Progenitor cell of endocrine pancreas (in vitro differentiated cells): ENCODE measurements around the gene BMF. TPM values are rescaled to one million over a fixed set of nuclear protein-coding genes. Genes with fewer than 3 reads are reported as not detected.

Experiments used
- DNase-seq: peaks from one replicate; pipeline ENCODE4 v3.0.0; 2021; ENCODE audit warnings: low spot score; ENCODE audit not compliant: unreplicated experiment
- H3K27ac Mint-ChIP-seq: 2 replicates; pipeline ENCODE4 v1.8.0; 2021; ENCODE audit warnings: mild to moderate bottlenecking, moderate library complexity, mixed read lengths
- H3K27me3 Mint-ChIP-seq: 2 replicates; pipeline ENCODE4 v1.8.0; 2021; ENCODE audit warnings: mixed read lengths
- H3K36me3 Mint-ChIP-seq: 2 replicates; pipeline ENCODE4 v1.8.0; 2022; ENCODE audit warnings: mixed read lengths; ENCODE audit not compliant: insufficient read depth
- H3K4me1 Mint-ChIP-seq: 2 replicates; pipeline ENCODE4 v1.8.0; 2021; ENCODE audit warnings: low read depth, mixed read lengths
- H3K4me3 Mint-ChIP-seq: 2 replicates; pipeline ENCODE4 v1.8.0; 2021; ENCODE audit warnings: low read depth, mild to moderate bottlenecking, moderate library complexity, mixed read lengths
- H3K9me3 Mint-ChIP-seq: 2 replicates; pipeline ENCODE4 v1.8.0; 2021; ENCODE audit warnings: low read depth, mixed read lengths
- CTCF ChIP-seq: fragments of 200-600 bp; sonication (generic); IDR thresholded peaks from one replicate; pipeline ENCODE4 v1.5.0; 2021; ENCODE audit warnings: antibody characterized with exemption, mild to moderate bottlenecking; ENCODE audit not compliant: unreplicated experiment
- total RNA-seq: library from RNA; stranded (reverse); gene quantifications from 2 replicates; pipeline ENCODE4 v1.2.1, GENCODE V29; 2021

BMF gene
- total RNA-seq, 1 donor from 2014 or later: 128 TPM

- DNase-seq: no peak
- H3K4me1 Mint-ChIP-seq: peaks cover 4% of the 10 kb centered on the region
- peak overlapping the region; percentile 89 for H3K27ac Mint-ChIP-seq
- H3K27me3 Mint-ChIP-seq: no peaks in the 10 kb centered on the region
- no peaks in the 10 kb centered on the region for H3K36me3 Mint-ChIP-seq
- H3K4me3 Mint-ChIP-seq: no peak overlapping the region
- H3K9me3 Mint-ChIP-seq: peaks cover 3% of the 10 kb centered on the region
- no peak for TF ChIP-seq CTCF
Observed at GRCh38 chr15:40070166-40070557, 38.5 kb downstream of the BMF start.

DNA sequence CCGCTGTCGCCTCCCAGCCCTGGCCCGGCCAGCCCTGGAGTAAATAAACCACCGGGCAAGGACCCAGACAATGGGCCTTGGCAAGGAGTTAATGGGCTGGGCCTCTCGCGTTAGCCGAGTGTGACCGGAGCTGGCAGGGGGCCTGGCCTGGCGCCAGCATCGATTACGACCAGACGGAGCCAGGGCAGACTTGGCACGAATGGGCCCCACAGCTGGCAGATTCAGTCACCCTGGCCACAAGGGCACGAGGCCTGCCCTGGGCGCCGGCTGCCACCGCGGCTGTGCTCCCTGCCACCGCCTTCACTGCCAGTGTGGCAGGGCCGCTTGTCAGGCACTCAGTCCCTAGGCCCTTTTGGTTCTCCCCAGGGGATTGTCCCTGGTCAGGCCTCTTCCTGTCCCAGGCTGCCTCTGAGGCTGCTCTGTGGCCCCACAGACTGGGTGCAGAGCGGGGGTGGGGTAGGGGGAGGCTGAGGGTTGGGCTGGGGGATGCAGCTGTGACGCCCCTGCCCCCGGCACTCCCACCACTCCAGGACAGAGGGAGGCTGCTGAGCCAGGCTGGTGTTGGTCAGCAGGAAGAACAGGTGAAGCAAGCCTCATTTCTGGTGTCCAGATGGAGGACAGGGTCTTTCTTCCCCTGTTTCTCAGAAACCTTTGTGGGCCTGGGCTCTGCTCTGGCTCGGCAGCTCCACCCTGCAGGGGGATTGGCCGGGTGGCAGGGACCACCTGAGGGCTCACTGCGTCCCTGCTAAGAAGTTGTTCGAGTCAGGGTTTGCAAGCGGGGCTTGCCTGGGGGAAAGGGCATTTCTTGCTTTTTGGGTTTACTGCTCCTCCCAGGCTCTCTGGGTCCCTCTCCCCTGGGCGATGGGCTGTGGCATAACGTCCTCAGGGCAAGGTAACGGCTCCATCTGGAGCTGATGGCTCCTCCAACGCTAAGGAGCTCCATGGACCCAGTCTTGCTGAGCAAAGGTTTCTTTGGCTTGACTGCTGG, 39.2 kb downstream of the BMF start:
- Mint-ChIP-seq H3K36me3 (no peaks in the 10 kb centered on the region), H3K27me3 (no peaks in the 10 kb centered on the region), H3K4me1 (peaks cover 4% of the 10 kb centered on the region), H3K9me3 (peaks cover 3% of the 10 kb centered on the region), H3K27ac (peak overlapping the region; percentile 89), H3K4me3 (no peak overlapping the region)
- no peak for TF ChIP-seq CTCF
- no peak for DNase-seq

GRCh38 chr15:40067921-40068624, 40.6 kb downstream of the BMF start:
- no peak for DNase-seq
- Mint-ChIP-seq H3K4me1 (peaks cover 4% of the 10 kb centered on the region), H3K27ac (no peak overlapping the region), H3K27me3 (no peaks in the 10 kb centered on the region), H3K36me3 (no peaks in the 10 kb centered on the region), H3K4me3 (no peak overlapping the region), H3K9me3 (no peaks in the 10 kb centered on the region)
- TF ChIP-seq CTCF: no peak

GRCh38 chr15:40066589-40066988, 42.1 kb downstream of the BMF start:
- Mint-ChIP-seq H3K9me3 (no peaks in the 10 kb centered on the region), H3K27me3 (no peaks in the 10 kb centered on the region), H3K36me3 (no peaks in the 10 kb centered on the region), H3K27ac (no peak overlapping the region), H3K4me1 (peaks cover 4% of the 10 kb centered on the region), H3K4me3 (no peak overlapping the region)
- DNase-seq: no peak
- TF ChIP-seq CTCF: no peak

DNA sequence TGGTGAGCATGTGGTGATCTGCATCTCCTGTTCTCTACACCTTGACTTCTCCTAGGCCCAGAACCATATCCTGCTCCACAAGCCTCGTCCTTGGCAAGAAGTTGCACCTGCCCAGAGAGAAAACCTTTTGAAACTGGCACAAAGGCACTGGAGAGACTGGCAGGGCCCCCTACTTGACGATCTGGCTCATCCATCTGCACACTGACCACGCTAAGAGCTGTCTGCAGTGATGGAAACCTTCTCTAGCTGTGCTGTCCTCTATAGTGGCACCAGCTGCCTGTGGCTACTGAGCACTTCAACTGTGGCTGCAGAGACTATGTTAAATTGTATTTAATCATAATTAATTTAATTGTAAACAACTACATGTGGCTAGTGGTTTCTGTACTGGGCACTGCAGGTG, 43.5 kb downstream of the BMF start:
- no peaks in the 10 kb centered on the region for H3K9me3 Mint-ChIP-seq
- H3K4me1 Mint-ChIP-seq: peaks cover 4% of the 10 kb centered on the region
- H3K36me3 Mint-ChIP-seq: no peaks in the 10 kb centered on the region
- H3K27me3 Mint-ChIP-seq: no peaks in the 10 kb centered on the region
- no peak for DNase-seq
- no peak for TF ChIP-seq CTCF
- no peak overlapping the region for H3K27ac Mint-ChIP-seq
- H3K4me3 Mint-ChIP-seq: no peak overlapping the region
